CD4-positive, alpha-beta T cell treated with Interferon alpha-2 for 1 hour (primary cell): ENCODE results near the gene VWA8.
"Not testable (repeated sequence)": the region's sequence is repeated elsewhere in the genome, so short reads cannot be mapped to it uniquely, and the experiment has no call there.

Source experiments
- DNase-seq, 2 donors: peaks; one replicate each; pipeline ENCODE4 v3.0.0-alpha.2; 2020 to 2022

VWA8 gene

DNA sequence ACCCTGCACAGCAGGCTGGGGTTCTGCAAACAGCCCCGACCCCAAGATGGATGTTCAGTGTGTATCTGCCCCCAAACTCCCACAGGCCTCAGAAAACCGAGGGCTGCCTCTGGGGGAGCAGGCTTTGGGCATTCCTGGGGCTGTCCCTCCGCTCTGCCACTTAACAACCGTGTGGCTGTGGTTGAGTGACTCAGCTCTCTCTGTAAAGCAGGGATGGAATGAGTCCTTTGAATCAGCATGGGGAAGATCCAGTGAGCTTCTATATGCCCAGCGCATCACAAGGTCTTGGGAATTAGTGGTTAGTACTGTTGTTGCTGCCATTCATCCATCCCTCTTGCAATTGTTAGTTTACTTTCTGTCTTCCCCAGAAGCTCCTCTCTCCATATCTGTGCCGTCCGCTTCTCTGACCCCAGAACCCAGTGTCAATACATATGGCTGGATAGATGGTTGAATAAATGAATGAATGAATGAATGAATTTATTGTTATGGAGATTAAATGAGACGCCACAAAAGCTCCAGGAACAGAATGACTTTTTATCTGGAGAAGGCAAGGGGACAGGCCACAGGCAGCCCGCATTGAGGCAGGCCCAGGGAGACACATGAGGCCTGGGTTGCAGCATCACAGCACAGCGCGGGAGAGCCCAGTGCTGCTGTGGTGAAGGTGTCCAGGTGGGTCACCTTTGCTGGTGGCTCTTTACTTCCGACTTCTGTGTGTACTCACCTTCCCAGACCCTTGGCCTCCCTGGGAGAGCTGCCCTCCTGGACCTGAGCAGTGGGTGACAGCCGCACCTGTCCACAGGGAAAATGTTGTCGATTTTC is 414.3 kb downstream of the VWA8 start:
- DNase-seq: no peak

DNA sequence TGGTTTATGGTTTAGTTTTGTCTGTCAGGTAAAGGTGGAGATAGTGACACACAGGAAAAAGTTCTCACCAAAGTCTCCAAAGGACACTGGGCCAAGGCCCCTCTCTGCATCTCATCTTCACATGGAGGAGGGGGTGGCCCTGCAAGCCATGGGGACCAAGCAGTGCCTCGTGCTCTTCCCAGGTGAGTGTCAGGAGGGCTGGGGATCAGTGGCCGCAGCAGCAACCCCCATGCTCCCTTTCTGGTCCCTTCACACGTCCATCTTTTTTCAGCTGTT is 415.5 kb downstream of the VWA8 start:
- DNase-seq: no peak

DNA sequence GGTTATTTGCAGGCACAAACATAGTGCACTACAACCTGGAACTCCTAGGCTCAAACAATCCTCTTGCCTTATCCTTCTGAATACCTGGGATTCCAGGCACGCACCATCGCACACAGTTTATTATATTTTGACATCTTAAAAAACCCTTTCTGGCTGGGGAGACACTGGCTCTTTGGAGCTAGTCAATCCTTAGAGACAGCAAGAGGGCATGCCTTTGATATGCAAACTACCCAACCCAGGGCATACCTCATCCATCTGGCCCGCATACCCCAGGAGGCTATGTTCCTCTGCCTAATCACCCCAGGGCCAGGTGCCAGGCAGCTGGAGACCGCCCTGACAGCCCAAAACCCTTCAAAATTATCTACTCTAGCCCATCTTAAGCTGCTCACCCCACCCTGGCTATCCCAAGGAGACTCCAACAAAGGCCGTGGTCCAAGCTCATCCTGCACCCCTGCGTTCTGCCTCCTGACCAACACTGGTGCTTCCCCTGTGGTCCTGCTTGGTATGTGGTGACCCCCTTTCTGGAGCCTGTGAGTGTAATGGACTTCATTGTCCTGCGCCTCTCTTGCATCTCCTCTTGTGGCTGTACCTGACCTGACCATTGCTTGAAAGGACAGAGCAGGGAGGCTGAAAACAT is 417.1 kb downstream of the VWA8 start:
- DNase-seq: no peak

DNA sequence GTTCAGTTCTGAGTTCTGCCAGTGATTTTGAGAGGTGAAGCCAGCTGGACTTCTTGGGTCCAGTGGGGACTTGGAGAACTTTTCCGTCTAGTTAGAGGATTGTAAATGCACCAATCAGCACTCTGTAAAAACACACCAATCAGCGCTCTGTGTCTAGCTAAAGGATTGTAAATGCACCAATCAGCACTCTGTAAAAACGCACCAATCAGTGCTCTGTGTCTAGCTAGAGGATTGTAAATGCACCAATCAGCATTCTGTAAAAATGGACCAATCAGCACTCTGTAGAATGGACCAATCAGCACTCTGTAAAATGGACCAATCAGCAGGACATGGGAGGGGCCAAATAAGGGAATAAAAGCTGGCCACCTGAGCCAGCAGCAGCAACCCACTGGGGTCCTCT is 418.1 kb downstream of the VWA8 start:
- DNase-seq: not testable (repeated sequence)

DNA sequence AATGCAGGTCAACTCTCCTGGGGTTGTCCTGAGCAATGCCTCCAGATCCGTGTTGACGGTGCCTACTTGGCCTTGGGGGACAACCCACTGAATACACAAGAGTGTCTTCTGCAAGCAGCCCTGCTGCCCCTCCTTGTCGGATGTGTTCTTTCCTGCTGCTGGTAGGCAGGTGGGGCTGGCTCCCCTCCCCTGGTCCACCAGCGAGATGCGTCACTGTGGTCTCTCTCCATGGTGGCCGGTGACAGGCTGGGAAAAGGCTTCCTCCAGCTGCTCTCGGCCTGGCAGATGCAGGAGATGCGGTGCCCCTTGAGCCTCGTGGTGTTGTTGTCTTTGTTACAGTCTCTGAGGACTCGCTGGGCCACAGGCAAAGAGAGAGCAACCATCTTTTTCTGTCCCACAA is 418.6 kb downstream of the VWA8 start:
- DNase-seq: no peak

DNA sequence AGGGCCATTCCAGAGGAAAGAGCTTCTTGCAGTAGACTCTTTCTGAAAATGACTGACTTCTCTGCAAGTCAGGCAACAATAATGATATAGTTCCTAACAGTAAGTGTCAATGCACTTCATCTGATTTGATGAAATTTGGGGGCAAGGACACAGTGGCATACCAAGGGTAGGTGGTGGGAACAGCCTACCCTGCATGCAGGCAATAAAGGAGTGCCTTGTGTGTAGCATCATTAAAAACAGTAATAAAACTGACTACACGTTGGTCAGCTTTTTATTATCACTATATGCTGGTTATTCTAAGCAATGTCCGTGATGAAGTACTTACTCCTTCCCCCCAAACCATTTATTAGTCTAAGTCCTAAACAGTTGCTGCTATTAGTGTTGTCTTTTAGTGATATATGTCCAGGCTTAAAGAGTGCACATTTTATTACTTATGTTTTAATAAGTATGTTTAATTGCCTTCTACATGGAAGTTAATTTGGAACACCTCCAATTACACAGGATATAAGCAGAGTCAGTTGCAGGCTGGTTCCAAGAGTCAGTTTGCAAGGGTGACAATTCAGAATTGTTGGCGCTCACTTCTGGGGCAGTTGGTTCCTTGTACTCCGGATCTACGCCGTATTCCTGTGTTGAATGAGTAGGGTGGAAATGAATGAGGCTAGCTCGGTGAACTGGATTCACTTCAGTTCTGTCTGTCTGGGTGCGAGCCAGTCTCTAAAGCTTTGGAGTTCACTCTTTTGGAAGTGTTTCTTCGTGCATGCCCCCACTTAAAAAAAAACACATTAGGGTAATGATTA is 419.6 kb downstream of the VWA8 start:
- DNase-seq: no peak

DNA sequence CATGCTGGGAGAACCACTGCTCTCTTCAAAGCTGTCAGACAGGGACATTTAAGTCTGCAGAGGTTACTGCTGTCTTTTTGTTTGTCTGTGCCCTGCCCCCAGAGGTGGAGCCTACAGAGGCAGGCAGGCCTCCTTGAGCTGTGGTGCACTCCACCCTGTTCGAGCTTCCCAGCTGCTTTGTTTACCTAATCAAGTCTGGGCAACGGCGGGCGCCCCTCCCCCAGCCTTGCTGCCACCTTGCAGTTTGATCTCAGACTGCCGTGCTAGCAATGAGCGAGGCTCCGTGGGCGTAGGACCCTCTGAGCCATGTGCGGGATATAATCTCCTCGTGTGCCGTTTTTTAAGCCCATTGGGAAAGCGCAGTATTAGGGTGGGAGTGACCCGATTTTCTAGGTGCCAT is 420.7 kb downstream of the VWA8 start:
- peak; percentile 16 to 27 for DNase-seq

DNA sequence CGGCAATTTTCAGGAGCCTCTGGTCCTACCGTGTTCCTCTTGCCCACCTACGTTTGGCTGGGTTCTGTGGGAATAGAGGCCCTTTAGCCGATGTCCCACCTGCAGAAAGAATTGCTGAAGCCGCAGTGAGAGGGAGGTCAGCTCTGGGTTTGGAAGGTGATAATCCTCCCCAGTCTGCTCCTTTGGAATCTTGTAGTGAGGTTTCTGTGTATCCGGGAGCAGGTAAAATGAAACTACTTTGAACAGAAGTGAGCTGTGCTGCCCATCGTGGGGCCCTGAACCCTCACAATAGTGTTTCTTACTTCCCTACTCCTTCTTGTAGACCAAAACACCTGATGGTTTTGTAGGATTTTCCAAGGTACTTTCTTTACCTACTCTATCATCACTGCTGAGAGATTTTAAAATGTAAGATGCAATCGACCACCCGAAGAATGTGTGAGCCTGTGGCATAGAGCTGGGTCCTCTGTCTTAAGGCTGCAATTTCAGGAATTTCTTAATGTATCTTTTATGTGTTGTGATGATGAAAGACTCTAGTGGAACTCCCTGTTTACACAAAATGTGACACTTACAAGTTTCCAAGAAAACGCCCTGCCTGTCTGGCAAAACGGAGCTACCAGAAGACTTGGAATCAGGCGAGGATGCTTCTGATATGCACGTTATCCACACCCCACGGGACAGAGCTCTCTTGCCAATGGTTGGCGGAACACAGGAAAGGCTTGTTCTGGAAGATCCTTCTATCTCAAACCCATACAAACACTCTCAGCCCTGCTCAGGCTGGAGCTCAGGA is 427.4 kb downstream of the VWA8 start:
- no peak for DNase-seq

DNA sequence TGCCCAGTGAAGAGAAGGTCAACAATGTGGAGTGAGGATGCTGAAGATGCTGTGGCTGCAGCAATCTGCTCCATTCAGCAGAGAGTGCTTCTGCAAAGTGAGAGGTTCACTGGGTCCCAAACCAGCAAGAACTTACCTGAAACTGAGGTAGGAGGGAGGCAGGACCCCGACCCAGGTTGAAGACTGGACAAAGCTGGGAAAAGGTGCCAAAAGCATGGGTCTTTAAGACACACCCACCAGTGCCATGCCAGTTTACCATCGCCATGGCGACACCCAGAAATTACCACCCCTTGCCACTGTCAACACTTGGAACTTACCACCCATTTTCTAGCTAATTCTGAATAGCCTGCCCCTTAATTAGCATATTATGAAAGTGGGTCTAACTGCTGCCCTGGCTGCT is 432.9 kb downstream of the VWA8 start:
- no peak for DNase-seq

DNA sequence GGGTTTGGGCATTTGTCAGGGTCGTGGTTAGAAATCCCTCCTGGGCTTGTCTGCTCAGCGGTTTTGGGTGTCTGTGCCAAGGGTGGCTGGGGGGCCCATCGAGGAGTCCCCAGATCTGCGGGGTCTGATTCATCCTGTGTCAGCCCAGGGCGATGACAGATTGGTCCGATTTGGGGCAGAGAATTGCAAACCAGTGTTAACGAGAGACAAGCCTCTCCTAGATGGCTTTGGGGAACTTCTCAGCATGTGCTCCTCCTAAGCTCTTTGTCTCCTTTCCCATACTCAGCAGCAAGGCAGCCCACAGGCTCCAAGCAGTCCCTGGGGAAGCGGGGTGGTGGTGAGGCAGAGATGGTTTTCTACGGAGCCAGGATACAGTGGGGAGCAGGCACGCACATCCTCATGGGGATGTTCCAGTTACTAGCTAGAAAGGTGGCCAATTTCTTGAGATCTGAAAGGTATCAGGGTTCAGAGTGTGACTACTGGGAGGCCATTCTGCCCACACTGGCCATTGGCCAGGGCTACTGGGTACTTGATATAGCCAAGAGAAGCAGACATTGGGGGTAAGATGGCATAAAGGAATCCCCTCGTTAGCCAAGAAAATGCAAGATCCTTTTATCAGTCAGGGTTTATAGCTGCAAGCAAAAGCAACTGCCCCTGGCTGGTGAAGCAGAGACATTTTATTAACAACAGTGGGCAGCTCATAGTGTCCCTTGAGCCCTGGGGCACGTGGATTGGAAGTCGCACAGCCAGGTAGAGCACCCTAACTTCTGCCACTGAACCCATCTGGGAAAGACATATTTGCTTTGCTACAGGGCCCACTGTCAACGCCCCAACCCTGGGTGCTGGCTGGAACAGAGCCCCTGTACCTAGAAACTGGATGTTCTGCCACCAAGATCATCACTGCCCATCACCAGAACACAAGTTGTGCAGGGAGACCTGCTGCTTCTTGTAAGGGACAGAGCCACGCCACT is 440.0 kb downstream of the VWA8 start:
- no peak for DNase-seq

DNA sequence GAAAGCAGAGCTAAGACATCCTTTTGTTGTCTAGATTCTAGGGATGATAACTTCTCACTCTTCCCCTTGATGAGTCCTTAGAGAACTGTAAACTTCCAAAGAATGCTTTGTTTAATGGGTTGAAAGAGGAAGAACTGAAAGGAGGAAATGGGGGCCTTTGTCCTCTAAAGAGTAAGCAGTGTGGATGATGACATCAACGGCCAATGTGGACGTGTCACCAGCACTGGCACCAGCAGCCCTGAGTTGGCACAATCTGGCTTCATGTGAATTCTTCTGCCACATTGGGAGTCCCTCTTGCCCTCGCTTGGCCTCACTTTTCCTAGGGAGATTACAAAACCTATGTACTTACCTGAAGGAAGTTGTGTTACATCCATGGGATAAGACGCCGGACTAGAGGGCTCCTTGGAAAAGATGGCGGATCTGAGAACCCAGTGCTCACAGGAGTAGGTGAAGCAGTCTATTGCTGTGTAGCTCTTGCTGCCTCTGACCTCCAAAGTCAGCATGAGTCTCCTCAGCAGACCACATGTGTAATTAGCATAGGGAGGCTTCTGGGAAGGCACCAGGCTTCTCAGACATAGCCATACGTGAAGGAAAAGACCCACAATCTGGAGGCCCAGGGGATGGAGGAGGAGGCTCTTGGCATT is 440.8 kb downstream of the VWA8 start:
- peak in 1 of 2 donors; percentile 16 for DNase-seq
